RWPE2 (cell line): ENCODE results near the gene CERS6.

Experiments used
- ATAC-seq: fragments of 200-7000 bp; cut with Tn5 transposase; 3 replicates; pipeline ENCODE4 v1.9.1; 2021; ENCODE audit warnings: low read depth
- DNase-seq: peaks from one replicate; pipeline ENCODE4 v3.0.0-alpha.2; 2020; ENCODE audit warnings: low spot score
- H3K27ac ChIP-seq: fragments of 450-650 bp; 2 replicates; pipeline ENCODE4 v1.5.1; 2017; ENCODE audit warnings: mild to moderate bottlenecking; ENCODE audit not compliant: poor library complexity, severe bottlenecking
- H3K27me3 ChIP-seq: fragments of 250-450 bp; sonication (Bioruptor Pico); 2 replicates; pipeline ENCODE4 v1.5.1; 2021; ENCODE audit warnings: mild to moderate bottlenecking, moderate library complexity; ENCODE audit not compliant: insufficient read depth, poor library complexity, severe bottlenecking
- H3K36me3 ChIP-seq: fragments of 250-450 bp; sonication (Bioruptor Pico); 2 replicates; pipeline ENCODE4 v1.5.1; 2020; ENCODE audit warnings: low read depth, mild to moderate bottlenecking, moderate library complexity
- H3K4me1 ChIP-seq: fragments of 250-450 bp; sonication (Bioruptor Pico); 2 replicates; pipeline ENCODE4 v1.5.1; 2021; ENCODE audit warnings: mild to moderate bottlenecking, moderate library complexity; ENCODE audit not compliant: insufficient read depth, poor library complexity, severe bottlenecking
- H3K4me3 ChIP-seq: fragments of 250-450 bp; sonication (Bioruptor Pico); 2 replicates; pipeline ENCODE4 v1.5.1; 2021; ENCODE audit warnings: mild to moderate bottlenecking, moderate library complexity; ENCODE audit not compliant: severe bottlenecking
- H3K9me3 ChIP-seq: fragments of 250-450 bp; sonication (Bioruptor Pico); 2 replicates; pipeline ENCODE4 v1.5.1; 2021; ENCODE audit warnings: mild to moderate bottlenecking, moderate library complexity; ENCODE audit not compliant: severe bottlenecking
- CTCF ChIP-seq: fragments of 450-650 bp; IDR thresholded peaks from one replicate; pipeline ENCODE4 v1.5.1; 2017; ENCODE audit warnings: mild to moderate bottlenecking, moderate library complexity; ENCODE audit not compliant: poor library complexity, severe bottlenecking

The CERS6 gene

GRCh38 chr2:168715849-168716248 lies 259.8 kb downstream of the CERS6 start:
- Histone ChIP-seq H3K27ac (no peak overlapping the region), H3K36me3 (peaks cover 8% of the 10 kb centered on the region), H3K27me3 (no peaks in the 10 kb centered on the region), H3K4me3 (no peak overlapping the region), H3K9me3 (peaks cover 2% of the 10 kb centered on the region), H3K4me1 (peaks cover 30% of the 10 kb centered on the region)
- ATAC-seq (no peak), DNase-seq (no peak)
- no peak for TF ChIP-seq CTCF

DNA sequence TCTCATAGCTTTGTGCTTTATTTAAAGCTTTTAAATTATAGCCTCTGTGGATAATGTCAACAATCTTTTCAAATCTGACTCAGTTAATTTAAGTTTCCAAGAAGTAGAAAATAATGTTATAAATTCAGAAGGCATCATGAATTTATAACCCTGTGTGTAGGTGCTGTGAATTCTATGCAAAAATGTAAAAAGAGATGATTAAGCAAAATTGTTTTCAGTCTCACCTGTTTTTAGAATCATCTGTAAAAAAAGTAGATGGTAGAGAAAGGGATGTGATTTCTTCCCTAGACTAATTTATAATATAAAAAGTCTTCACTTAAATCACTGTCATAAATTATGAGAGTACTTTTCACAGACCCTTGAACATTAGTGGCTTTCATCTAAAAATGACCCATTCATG lies 260.8 kb downstream of the CERS6 start:
- TF ChIP-seq CTCF, result no peak
- ATAC-seq (no peak), DNase-seq (no peak)
- Histone ChIP-seq H3K4me3 (no peak overlapping the region), H3K27ac (peak overlapping the region; percentile 89), H3K36me3 (peaks cover 8% of the 10 kb centered on the region), H3K9me3 (peaks cover 2% of the 10 kb centered on the region), H3K27me3 (no peaks in the 10 kb centered on the region), H3K4me1 (peaks cover 30% of the 10 kb centered on the region)

DNA sequence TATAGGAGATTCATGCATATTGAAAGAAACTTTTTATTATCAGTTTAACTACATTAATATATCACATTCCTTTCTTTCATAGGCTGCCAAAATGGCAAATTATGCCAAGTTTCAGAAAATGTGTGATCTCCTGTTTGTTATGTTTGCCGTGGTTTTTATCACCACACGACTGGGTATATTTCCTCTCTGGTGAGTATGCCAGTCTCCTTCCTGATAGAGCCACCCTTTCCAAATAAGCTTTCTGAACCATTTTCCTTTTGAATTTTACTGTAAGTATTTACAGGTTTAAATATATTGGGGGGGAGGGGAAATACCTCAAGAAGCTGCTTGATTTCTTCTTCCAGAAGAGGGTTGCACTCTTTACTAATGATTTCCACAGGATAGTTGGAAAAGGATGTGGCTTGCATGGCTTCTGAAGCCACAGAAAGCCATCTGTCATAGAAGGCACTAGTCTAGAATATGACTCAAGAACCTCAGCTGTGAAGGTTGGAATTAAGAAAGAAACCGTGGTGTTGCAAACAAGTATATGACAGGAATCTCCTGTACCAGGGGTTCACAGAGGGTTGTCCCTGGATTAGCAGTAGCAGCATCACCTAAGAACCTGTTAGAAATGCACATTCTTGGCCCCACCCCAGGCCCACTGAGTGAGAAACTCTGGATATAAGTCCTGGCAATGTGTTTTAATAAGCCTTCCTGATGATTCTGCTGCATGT lies 261.9 kb downstream of the CERS6 start:
- ATAC-seq (peak; percentile 24), DNase-seq (no peak)
- Histone ChIP-seq H3K4me3 (no peak overlapping the region), H3K36me3 (peaks cover 8% of the 10 kb centered on the region), H3K27ac (peak overlapping the region; percentile 89), H3K9me3 (no peaks in the 10 kb centered on the region), H3K27me3 (no peaks in the 10 kb centered on the region), H3K4me1 (peaks cover 38% of the 10 kb centered on the region)
- no peak for TF ChIP-seq CTCF

- no peak for TF ChIP-seq CTCF
- no peaks in the 10 kb centered on the region for H3K27me3 ChIP-seq
- H3K9me3 ChIP-seq, result no peaks in the 10 kb centered on the region
- ATAC-seq (peak; percentile 99), DNase-seq (no peak)
- H3K36me3 ChIP-seq, result peaks cover 8% of the 10 kb centered on the region
- peaks cover 38% of the 10 kb centered on the region for H3K4me1 ChIP-seq
- H3K27ac ChIP-seq, result peak overlapping the region; percentile 89
- H3K4me3 ChIP-seq, result no peak overlapping the region
Observed at GRCh38 chr2:168718622-168719021, 262.6 kb downstream of the CERS6 start.

DNA sequence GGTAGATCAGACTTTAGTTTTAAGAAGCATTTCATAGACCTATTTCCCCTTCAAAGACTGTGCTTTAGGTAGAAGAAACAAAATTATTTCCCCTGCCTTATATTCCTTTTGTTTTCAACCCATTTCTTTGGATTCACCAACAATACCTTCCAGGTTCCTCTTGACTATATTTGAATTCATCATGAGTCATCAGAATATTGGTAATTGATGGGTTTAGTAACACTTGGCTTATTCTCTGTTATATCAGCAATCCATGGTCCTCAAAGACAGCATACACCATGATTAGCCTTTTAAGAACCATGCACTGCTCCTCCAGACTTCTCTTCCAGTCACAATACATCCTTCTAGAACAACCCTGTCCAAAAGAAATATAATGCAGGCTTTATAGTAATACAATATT lies 263.4 kb downstream of the CERS6 start:
- H3K27ac ChIP-seq, result peak overlapping the region; percentile 89
- ATAC-seq (no peak), DNase-seq (no peak)
- no peaks in the 10 kb centered on the region for H3K9me3 ChIP-seq
- TF ChIP-seq CTCF, result no peak
- H3K4me1 ChIP-seq, result peaks cover 38% of the 10 kb centered on the region
- no peak overlapping the region for H3K4me3 ChIP-seq
- H3K27me3 ChIP-seq, result no peaks in the 10 kb centered on the region
- H3K36me3 ChIP-seq, result peaks cover 8% of the 10 kb centered on the region
